Activated CD8-positive, alpha-beta memory T cell treated with anti-CD3 and anti-CD28 coated beads, Interleukin-2, amount 50 U/mL, for 1 hour (primary cell): ENCODE measurements around the gene ZMYND10.
"Not testable (repeated sequence)": the region's sequence is repeated elsewhere in the genome, so short reads cannot be mapped to it uniquely, and the experiment has no call there.

Source experiments
- DNase-seq: peaks from one replicate; pipeline ENCODE4 v3.0.0-alpha.2; 2020; ENCODE audit errors: extremely low read depth

ZMYND10 gene

DNA sequence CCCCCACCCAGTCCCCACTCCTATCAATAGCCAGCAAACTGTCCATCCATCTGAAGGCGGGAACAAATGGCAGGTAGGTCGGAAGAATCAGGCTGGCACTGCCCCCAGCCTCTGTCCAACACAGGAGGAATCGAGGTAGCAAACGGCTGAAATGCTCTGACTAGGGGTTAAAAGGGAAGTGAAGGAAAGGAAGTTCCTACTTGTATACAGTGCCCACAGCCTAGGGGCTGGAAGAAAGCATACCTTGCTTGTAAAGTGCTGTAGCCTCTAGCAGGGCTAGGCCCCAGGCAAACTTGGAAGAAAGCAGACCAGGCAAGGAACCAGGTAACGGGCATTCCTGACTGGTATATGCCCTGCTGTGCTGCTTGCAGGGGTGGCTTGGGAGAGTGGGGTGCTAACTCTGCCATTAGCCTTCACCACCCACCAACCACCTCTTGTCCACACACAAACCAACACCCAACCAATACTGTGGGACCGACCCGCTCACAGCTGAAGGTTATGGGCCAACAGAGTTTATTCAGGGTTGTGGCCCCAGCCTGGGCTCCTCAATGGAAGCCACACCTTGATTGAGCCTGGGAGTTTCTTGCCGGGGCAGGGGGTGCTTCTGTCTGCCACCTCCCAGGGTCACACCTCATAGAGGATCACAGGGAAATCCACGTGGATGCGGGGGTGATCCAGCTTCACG is 19.9 kb downstream of the ZMYND10 start:
- DNase-seq: no peak

DNA sequence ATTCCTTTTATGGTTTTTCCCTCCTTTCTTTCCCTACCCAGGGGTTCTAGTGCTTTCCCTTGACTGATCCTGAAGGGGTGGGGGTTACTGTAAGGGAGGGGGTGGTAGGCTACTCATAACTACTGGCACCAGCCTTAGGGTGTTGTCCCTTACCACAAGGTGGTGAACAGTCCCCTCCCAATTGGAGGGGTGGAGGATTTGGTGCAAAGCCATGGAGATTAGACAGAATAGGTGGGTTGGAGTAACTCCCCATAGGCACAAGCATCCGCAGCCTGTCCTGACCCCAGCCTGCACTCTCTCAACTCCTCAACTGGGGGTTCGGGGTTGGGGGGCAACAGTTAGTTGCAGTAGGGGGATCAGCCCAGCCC is 20.4 kb downstream of the ZMYND10 start:
- no peak for DNase-seq

DNA sequence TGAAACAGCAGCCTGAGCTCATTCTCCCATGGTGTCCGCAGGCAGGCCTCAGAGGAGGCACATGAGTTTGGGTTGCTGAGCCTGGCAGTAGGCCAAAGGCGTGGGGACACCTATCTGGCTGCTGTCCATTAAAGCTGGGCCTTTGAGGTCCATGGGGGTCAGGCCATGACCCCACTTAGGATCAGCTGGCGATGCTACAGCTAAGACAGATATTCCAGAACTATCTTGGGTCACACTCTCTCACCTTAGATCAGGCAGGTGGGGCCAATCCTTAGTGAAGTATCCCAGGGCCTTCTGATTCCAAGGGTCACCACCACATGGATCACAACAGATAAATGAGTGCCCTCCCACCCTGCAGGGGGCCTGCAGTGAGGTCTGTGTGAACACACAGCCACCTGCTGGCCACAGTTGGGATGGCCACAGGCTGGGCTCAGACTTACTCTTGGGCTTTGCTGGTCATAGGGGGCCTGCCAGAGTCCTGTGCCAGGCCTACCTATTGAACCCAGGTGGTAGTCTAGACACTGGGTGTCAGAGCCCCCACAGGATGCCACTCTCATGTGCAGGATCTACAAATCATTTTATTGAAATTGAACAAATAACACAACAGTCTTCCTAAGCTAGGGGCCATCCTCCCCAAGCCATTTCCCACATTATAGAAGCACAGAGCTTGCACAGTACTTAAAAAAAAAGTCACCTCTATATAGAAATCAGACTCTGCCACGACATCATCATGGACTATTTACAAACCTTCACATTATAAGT is 21.0 kb downstream of the ZMYND10 start:
- DNase-seq: no peak

DNA sequence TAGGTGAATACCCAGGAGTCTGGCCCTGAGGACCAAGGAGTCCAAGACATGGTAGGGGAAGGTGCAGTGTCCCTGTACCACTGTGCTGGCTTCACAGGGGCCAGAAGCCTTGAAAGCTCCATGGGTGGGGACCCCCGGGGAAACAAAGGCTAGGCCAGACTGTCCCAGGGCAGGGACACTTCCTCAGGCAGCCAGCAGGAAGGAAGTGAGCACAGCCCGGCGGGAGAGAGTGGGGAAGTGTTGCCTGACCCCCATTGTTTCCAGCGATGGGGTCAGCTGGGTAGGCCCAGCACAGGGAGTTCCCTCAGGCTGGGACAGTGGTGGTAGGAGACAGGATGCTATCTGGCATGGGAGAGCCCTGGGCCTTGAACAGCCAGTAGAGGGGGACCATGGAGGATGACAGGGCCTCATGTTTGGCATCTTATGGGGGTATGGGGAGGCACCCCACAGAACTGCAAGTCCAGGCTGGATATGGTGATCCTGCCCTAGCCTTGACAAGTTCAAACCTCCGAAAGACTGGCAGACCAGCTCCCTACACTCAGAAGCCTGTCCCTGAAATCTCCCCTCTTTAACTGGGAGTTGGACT is 21.8 kb downstream of the ZMYND10 start:
- no peak for DNase-seq

DNA sequence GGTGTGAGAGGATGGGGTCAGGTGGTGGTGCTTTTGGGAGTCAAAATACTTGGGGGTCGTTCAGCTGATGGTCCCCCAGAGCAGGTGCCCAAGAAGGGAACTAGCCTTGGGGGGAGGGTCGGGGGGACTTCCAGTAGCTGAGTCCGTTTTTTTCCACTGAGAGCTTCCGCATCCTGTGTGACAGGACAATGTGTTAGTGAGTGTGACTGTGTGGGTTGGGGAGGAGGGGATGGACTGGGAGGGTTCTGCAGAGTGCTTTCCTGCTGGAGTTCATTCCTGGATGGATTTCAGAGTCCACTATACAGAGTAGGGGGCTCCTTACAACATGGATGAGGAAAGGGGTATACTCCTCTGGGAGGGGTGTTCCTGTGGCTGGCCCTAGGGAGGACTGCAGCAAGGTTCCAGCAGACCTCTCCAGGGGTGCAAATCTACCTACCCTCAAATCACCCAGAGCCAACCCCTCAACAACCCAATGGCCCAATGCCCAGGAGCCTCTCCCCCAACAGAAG is 22.4 kb downstream of the ZMYND10 start:
- no peak for DNase-seq

DNA sequence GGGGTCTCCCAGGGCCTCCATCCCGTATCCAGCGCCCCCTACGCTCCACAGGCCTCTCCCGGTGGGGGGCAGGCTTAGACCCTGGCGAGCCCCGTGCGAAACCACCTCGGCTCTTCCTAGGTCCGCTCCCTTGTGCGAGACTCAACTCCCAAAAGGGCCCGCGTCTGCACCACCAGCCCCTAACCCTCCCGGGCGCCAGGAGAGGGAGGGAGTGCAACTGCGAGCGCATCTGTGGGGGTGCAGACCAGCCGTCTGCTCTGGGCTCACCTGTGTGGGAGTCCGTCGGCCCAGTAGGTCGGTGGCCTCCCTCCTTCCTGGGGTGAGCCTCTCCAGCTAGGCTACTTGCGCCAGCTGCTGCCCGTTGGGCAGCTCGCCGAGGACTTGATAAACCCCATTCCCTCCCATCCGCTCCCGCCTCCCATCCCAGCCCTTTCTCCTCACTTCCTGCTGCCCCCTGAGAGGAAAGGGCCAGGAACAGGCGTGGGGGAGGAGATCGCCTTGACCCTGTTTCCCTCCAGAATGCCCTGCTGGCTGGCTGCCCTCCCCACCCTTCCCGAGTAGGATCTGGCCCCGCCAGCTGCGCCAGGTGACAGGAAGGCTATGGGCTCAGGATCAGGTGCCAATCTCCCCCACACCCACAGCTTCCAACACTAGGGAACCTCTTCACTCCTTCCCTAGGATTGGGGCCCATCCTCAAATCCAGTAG is 23.0 kb downstream of the ZMYND10 start, which contains the start of gene HYAL2:
Gene HYAL2, minus strand, starts transcription at position 360 of the 706 bp plus-strand sequence. CDS start 2,256 bp downstream, outside the sequence.
- DNase-seq: no peak

DNA sequence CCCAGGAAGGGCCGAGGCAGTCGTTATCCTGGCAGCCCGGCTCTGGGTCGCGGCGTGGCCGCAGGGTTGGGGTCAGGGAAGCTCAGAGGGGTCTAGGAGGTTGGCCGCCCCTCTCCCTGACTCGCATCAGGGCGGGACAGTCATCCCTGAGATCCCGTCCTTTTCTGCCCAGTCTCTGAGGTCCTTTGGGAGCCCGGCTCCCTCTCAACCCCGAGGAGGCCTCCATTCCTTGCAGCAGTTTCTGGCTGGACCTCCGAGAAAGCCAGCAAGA is 23.5 kb downstream of the ZMYND10 start:
- DNase-seq: no peak

DNA sequence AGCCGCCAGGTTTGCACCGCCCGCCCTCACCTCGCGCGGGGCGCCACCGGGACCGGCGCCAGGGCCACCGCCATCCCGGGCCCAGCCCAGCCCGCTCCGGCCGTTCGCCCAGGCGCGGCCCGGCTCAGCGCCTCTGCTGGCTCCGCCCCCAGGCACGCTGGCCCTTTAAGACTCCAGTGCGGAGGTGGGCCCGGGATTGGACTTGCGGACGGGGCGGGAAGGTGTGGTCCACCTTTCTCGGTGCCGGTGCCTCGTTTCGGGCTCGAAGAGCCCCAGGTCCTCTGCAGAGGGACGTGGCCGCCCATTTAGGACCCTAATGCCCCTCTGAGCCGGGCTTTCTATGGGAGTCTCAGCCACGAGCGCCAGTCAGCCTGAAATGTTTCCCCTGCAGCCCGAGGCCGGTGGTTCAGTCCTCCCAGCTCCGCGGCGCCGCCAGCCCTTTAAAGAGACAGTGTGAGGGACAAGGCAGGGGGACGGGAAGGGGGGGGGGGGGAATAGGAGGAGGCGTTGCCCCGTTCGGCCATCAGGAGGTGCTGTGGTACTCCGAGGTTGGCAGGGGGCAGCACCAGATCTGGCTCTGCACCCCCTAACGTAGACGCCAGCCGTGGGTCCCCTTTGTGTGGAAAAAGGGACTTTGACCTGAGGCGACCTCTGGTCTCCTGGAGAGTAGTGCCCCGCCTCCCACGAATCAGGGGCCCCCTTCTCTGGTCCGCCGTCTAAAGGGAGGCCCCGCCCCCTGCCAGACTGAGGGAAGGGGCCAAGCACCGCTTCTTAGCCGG is 24.0 kb downstream of the ZMYND10 start:
- DNase-seq: no peak

DNA sequence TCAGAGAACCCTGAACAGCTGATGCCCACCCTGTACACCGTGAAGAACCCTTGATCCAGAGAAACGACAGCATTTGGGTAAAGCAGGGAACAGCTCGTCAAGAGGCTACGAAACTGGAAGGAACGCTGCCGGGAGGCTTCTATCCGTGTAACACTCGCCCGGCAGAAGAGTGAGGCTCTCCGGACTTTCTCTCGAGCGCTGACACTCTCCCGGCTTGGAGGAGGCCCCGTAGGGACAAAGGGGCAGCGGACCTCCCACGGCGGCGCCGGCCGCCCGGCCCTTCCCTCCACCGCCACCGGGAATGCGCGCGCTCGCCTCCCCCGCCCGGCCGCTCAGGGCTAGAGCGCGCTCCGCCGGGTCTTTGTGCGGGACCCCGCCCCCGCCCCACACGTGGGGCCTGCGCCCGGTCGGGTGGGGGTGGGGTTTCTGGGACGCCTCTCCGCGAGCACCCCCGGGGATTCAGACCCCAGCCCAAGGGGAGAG is 24.6 kb downstream of the ZMYND10 start:
- DNase-seq: no peak

DNA sequence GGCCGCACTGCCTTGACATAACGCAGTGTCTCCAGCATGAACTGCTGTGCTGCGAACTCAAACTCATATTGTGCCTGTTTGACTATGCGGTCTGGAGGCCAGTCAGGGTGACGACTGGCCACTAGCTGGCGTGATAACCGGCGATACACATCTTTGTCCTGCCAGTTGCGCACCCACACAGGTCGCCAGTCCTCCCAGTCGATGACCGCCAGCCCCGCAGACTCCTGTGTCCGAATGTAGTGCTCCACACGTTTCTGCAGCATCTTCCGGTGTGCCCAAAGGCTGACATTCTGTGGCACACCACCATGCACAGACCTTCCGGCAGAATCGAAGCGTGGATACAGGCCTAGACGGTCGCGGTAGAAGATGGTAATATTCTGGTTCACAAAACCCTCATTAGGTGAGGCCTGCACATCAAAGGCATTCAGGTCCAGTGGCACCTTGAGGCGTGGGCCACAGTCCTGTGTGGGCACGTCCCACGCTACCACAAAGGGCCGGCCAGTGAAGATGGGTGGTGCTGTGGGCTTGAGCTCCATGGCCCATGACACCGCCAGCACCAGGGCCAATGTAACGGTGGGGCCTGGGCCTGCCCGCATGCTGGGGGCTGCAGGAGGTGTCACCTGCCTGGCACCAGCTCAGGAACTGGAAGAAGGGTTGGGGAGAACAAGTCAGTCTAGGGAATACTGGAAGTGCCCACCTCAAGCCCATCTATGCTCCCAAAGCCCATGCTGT is 25.5 kb downstream of the ZMYND10 start:
- no peak for DNase-seq

DNA sequence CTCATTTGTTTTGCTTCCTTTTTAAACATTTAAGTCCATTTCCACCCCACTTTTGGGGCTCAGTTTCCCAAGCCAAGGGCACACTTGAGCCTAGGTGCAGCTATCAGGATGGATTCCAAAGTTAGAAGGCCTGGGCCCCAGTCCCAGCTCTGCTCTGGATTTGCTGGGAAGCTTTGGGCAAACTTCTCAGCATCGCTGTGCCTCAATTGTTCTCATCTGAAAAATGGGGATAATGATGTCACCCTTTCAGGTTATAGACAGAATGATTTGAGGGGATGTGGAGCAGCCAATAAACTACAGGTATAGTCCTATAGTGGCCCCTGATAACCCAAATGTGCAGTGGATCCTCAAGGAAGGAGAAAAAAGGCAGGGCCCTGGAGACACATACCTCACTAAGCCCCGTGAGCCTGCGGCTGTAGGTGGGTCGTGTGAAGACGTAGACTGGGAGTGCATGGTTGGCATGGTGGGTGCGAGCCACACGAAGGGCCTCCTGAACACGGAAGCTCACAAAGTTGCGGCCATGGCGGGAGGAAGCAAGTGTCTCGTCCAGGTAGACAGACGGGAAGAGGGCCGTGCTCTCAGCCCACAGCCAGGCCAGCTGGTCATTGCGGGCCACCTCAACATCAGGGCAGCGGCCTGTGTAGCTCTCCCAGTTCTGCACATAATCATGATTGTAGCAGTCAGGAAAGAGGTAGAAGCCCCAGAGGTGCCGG is 26.2 kb downstream of the ZMYND10 start:
- DNase-seq: no peak

DNA sequence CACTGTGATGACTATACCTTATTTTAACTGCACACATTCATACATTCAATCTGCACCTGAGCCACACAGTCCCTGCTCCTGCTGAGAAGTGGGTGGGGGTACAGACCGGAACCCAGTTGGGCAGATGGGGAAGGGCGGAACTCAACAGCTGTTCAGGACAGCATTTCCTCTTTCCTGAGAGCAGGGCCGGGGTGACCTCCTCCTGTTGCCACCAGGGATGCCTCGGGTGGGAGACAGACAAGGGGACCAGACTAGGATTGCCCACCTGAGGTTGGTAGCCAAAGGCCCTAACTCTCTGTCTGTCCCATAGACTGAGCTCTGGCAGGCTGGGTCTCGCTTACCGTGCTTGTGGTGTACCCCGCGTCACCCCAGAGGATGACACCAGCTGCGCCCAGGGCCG is 26.9 kb downstream of the ZMYND10 start:
- no peak for DNase-seq

DNA sequence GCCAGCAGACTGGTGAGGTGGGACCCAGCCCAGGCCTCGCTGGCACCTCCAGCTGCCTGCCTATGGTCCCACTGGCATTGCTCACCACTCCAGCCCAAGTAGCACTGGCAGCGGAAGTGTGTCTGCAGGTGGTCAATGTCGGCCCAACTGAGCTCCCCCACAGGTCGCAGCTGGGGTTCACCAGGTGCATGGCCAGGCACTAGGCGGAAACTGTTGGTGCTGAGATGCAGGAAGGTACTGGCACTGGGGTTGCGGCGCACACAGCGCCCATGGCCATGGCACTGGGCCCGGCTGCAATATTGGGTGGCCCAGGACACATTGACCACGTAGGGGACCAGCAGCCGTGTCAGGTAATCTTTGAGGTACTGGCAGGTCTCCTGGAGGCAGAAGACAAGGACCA is 27.4 kb downstream of the ZMYND10 start:
- DNase-seq: no peak

DNA sequence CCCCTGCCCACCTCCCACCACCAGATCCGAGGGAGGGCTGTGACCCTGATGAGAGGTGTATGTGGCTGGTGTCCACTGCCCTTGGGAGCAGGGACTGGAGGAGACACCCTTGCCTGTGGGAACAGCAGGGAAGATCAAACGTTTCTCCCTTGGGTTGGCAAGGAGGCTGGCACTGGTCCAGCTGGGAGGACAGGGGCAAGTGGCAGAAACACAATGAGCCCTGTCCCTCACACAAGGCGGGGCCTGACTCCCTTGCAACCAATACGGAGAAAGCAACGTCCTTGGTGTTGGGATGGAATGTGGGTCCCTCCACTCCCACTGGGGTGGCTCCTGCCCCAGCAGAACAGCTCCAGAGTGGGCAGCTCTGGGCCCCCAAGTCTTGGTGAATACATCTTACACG is 28.2 kb downstream of the ZMYND10 start:
- no peak for DNase-seq

DNA sequence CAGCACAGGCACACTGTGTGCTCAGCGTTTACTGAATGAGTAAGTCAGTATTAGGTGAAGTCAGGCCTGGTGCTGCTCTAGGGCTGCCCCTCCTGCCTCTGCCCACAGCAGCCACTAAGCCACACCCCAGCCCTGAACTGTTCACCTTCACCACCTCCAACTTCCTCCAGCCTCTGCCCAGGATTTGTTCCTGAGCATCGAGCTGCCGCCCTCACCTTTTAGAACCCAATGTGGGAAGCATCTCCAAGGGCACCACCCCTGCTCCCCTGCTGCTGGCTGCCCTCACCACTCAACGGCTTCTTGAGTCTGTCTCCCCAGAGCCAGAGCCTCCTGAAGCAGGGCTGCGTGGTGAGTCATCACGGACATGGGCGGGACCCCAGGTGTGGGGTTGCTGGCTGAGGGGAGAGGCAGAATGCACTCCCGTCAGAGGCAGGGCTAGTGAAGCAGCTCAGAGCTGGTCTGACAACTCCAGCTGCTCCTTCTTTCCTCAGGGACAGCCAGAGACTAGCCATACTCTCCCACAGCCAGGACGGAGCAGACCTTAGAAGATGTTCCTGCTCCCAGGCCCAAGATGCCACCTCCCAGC is 28.8 kb downstream of the ZMYND10 start:
- no peak for DNase-seq

DNA sequence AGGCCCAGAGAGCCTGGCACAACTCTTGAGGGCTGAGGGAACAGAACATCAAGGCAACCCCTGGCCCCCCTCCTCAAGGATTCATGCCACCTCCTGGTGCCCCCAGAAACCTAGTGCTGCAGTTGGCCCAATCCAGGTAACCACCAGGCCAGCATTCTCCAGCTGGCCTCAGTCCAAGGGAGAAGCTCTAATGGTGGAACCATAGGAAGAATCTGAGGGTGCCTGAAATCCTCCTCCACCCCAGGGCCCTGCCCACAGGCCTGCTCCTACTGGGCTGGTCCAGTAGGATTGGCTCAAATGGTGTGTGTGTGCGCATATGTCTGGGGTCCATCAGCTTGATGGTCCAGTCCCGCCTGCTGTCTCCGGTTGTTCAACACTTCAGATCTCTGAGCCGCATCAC is 30.7 kb downstream of the ZMYND10 start:
- DNase-seq: no peak

DNA sequence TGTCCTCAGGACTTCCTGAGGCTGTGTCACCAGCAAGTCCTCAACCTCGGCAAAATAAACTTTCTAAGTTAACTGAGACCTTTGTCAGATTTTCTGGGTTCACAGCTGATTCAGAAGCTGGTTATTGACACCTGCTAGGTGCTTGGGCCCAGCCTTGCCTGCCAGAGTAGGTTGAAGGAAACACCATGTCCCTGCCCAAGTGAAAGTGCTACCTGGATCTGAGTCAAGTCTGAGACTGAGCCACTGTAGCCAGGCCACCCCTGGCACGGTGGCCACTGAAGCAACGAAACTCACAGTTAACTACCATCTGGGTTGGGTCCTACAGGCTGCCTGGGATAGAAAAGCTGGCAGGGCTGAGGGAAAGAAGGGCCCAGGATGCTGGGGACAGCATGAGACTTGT is 31.2 kb downstream of the ZMYND10 start:
- no peak for DNase-seq

DNA sequence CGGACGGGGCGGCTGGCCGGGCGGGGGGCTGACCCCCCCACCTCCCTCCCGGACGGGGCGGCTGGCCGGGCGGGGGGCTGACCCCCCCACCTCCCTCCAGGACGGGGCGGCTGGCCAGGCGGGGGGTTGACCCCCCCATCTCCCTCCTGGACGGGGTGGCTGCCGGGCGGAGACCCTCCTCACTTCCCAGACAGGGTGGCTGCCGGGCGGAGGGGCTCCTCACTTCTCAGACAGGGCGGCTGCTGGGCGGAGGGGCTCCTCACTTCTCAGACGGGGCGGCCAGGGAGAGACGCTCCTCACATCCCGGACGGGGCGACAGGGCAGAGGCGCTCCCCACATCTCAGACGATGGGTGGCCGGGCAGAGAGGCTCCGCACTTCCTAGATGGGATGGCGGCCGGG is 33.5 kb downstream of the ZMYND10 start:
- DNase-seq: not testable (repeated sequence)

DNA sequence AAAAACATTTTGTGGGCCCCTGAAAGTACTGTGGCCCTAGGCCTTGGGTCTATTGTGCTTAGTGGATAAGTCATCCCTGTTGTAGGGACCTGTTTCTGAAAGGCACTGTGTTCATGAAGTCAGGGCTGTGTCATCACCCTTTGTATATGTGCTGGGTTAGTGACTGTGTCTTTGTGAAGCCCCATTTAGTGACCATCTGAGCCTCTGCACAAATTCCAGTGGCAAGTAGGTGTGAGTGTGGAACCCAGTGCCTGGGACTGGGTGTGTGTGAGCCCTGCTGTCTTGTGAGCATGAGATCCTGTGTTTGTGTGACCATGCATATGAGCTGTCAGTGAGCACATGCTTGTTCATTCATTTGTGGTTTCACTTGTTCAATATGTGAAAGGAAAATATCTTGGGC is 40.9 kb downstream of the ZMYND10 start:
- no peak for DNase-seq
